ENCODE results near the gene GPSM1.

GPSM1 gene, protein sequence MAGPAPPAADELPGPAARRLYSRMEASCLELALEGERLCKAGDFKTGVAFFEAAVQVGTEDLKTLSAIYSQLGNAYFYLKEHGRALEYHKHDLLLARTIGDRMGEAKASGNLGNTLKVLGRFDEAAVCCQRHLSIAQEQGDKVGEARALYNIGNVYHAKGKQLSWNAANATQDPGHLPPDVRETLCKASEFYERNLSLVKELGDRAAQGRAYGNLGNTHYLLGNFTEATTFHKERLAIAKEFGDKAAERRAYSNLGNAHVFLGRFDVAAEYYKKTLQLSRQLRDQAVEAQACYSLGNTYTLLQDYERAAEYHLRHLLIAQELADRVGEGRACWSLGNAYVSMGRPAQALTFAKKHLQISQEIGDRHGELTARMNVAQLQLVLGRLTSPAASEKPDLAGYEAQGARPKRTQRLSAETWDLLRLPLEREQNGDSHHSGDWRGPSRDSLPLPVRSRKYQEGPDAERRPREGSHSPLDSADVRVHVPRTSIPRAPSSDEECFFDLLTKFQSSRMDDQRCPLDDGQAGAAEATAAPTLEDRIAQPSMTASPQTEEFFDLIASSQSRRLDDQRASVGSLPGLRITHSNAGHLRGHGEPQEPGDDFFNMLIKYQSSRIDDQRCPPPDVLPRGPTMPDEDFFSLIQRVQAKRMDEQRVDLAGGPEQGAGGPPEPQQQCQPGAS

GRCh38 chr9:136327304-136327974 is at the start of gene GPSM1:
Gene GPSM1 (plus strand): TSS chr9:136327539. CDS start chr9:136327696, 157 bp downstream.
- peak; percentile 94 for DNase-seq (ENCODE audit: low spot score)

DNA sequence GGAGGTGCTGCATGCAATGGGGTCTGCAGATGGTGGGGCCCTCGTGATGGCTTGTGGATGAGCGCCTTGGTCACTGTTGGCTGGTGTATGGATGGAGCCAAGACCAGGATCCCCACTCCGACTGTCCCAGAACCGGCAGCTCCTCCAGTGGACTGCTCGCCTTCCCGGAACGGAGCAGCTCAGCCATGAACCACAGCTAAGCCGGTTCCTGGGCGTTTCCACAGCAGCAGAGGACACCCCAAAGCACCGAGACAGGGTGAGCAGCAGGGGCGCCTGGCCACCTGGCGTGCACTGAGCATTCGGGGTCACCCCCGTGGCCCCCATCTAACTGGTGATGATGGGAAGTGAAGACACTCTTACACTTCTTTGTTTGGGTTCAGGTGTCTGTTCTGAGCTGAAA is 49.6 kb upstream of the GPSM1 start:
- no peak for DNase-seq (ENCODE audit: low spot score)

DNA sequence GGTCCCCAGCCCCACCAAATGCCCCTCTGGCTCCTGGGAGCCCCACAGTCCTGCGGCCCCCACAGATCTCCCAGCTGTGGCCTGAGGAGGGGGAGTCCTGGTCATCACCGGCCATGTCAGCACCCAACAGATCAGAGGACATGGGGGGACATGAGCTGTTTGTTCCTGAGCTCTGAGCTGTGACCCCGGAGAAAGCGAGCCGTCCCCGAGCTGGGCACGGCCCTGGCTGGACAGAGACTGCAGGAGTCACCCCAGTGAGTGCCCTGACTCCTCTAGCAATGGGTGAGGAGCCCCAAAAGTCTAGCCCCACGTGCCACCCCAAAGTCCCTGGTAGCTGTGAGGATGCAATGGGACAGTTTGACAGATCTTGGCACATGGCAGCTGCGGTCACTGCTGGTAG is 49.1 kb upstream of the GPSM1 start:
- no peak for DNase-seq (ENCODE audit: low spot score)

- DNase-seq (ENCODE audit: low spot score) = no peak
These were observed 48.4 kb upstream of the GPSM1 start for GRCh38 chr9:136278894-136279293.

DNA sequence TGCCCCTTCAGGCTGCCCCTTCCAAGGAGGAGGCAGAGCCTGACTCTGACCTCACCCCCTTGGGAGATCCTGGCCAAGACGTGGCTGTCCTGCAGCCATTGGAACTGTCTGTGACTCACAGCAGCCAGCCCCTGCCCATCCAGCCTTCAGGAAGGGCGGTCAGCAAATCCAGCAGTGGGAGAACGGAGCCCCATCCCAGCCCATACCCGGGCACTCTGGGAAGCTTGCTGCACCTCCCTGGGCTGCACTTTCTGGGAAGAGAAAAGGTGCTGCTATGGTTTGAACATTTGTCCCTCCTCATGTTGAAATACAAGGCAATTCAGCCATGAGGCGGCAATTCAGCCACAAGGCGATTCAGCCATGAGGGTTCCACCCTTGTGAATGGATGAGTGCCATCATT is 47.9 kb upstream of the GPSM1 start:
- DNase-seq (ENCODE audit: low spot score) = no peak

DNA sequence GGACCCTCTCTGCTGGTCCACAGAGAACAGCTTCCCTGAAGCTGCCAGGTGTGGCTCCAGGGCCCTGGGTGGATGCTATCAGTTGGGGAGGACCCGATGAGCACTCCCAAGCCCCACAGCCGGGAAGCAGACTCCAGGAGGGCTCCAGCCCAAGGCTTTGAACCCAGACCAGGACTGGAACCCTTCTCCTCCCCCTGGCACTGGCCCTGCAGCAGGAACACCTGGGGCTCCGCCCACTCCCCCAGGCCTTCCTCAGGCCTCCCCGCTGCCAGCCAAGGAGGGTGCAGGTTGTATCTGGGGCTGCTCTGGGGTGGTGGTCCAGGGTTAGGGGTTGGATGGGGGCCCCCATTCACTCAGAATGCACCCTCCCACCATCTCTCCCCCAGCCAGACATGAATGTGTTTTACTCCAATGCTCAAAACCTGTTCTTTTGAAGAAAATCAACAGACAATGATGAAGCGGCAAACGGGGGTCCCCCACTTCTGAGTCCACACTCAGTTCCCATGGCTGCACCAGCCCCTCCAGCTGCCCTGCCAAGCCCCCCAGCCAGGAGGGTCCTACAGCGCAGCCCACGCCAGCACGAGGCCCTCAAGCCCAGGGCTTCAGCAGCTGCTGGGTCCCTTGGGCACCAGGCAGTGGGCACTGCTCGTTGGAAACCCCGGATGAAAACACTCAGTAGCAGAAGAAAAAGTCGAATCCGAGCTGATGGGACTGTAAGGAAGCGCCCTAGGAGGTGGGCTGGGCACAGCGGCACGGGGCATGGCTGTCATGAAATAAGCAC is 46.6 kb upstream of the GPSM1 start:
- no peak for DNase-seq (ENCODE audit: low spot score)

DNA sequence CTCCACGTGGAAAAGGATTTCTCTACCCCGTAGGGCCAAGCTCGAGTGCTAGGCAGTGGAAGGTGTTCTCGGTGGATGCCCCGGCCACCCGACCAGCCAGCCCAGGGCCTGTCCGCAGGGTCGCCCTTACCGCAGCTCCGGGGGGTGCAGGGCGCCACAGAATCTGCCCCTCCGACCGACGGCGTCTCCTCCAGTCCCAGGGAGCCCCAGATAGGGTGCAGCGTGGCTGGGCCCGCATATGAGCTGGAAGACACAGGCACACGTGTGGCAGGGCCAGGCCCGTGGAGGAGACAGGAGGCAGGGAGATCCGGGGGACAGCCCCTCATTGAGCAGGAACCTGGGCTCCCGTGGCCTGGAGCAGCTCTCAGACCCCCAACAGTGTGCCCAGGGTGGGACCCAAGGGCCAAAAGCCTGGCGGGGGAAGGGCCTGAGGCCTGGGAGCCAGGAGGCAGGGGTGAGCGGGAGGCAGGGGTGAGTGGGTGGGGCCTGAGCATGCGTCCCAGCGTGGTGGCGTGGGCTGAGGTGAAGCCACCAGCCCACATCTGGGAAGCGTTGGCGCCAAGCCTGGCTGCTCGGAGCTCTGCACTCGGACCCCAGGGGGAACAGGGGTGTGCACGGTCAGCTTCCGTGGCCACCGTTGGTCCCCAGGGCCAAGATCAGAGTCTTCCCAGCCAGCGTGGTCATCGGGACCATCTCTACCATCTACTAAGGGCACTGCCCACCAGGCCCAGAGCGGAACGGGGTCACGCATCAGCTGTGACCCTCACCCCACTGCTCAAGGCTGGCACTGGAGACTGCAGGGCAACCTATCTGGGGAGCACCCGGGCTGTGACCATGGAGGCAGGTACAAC is 45.7 kb upstream of the GPSM1 start:
- no peak for DNase-seq (ENCODE audit: low spot score)

GRCh38 chr9:136282272-136282861 is 45.0 kb upstream of the GPSM1 start:
- no peak for DNase-seq (ENCODE audit: low spot score)

DNA sequence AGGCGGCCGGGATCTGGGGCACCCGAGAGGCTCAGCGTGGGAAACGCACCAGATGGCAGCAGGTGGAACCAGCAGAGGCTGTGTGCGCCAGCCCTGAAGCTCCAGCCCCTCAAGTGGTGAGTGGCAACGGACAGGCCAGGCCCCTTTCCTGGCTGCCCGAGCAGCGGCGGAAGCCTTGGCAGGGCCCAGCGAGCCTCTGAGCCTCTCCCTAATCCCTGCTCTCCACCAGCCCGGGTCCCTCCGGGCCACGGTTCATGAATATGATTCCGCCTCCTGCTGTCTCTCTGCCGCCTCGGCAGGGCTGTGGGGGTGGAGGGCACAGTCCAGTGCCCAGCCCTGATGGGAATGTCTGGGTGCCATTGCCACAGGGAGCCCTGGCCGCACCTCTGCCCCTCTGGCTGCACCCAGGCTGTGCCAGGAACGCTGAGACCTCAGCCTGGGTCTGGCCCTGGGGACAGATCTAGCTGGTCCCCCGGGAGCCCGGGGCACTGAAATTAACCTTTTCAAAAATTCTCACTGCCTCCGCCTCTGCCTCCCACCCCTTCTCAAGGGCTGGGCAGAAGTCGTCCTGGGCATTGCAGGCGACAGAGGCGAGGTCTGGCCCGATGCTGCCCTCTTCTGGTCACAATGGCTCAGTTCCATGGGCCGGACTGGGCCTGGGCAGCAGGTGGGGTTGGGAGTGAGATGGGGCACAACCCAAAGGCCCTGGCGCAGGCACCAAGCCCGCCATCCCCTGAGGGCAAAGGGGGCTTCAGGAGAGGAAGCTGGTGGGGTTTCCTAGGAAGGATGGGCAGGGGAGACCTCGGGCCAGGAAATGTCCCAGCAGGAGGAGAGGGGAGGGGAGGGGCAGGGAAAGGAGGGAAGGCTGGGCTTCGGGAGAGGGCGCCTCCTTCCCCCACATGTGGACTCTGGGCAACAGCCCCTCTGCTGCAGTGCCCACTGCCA is 43.8 kb upstream of the GPSM1 start:
- peak; percentile 95 for DNase-seq (ENCODE audit: low spot score)

- no peak for DNase-seq (ENCODE audit: low spot score)
These were observed 43.0 kb upstream of the GPSM1 start for GRCh38 chr9:136284311-136284710.

DNA sequence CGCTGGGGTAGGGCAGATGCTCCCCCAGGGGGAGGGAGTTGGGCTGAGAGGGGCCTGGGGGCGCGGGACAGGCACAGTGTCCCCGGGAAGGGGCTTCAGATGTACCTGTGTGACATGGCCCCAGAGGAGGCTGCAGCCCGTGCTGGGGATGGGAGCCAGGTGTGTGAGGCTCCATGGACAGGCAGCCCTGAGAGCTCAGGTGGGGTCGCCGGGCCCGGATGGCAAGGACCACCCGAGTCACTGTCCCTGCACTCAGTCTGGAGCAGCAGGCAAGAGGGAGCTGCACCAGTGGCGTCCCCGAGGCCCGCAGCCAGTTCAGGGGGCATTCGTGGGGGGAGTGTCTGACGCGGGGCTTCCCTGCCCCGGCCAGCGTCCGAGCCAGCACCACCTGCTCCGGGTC is 42.4 kb upstream of the GPSM1 start:
- no peak for DNase-seq (ENCODE audit: low spot score)

- no peak for DNase-seq (ENCODE audit: low spot score)
These were observed 41.6 kb upstream of the GPSM1 start for GRCh38 chr9:136285501-136286358.

DNA sequence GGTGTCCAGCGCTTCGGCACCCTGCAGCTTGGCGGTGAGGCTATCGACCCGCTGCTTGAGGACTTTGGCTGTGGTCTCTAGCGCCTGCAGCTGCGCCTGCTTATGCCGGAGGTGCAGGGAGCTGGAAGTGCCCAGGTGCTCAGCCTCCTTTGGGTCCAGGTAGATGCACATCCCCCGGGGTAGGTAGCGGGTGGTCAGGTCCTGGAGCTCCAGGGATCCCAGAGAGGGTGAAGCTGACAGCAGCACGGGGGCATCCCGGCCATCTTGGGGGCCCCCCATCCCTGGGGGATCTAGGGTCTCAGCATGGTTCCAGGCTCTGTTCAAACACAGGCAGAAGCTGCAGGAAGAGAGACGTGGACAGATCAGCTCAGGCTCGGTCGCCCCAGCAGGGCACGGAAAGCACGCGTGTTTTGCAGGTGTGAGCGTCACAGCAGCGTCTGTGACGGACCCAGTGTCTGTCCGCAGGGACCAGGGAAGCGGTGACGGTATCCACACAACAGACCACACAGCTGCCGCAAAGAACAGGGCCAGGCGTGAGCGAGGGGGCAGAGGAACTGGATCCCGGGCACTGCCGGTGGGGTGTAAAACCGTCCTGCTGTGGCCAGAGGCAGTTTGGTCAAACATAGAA is 40.9 kb upstream of the GPSM1 start:
- no peak for DNase-seq (ENCODE audit: low spot score)

- no peak for DNase-seq (ENCODE audit: low spot score)
These were observed 40.4 kb upstream of the GPSM1 start for GRCh38 chr9:136286987-136287379.

- DNase-seq (ENCODE audit: low spot score) = no peak
These were observed 39.2 kb upstream of the GPSM1 start for GRCh38 chr9:136287960-136288753.

DNA sequence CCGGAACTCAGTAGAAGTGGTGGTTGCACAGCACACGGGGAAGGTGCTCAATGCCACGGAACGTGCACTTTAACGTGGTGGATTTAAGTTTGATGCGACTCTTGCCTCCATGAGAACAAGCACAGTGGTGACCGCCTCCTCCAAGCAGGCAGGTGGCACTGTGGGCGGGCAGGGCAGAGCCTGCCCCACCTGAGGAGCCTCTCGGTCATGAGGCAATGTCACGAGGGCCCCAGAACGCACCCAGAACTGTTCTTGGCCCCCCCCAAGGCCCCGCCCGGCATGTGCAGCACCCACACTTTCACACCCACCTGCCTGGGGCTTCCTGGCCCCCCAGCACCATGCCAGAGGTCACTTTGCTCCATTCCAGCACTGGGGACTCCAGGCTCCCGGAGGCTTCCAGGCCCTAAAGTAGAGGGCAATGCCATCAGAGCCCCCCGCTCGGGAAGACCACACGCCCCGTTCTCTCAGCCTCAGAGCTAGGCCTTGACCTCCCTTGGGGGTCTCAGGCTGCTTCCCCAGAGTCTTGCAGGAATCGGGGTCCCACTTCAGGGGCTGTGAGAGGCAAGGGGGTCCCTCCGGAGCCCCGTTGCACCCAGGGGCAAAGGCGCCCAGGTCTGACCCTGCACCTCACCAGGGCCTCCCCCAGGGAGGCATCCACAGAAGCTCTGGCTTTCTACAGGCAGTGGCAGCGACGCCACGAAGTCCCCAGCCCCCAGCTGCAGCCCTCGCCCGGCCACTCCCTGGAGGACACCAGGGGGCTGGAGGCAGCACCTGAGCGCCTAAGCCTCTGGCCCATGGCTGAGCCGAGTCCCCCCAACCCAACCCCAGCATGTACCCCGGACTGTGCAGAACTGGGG is 37.5 kb upstream of the GPSM1 start:
- no peak for DNase-seq (ENCODE audit: low spot score)
